ENCODE results near the gene MORC3.

GRCh38 chr21:36288651-36289243, 31.2 kb upstream of the MORC3 start:
- no peak for TF ChIP-seq CTCF (IDR thresholded peaks at IDR 0.05)
- no peak for TF ChIP-seq POLR2A (IDR thresholded peaks at IDR 0.05)
